ENCODE measurements around the gene SAP25.
"Not testable (repeated sequence)": the region's sequence is repeated elsewhere in the genome, so short reads cannot be mapped to it uniquely, and the experiment has no call there.

DNA sequence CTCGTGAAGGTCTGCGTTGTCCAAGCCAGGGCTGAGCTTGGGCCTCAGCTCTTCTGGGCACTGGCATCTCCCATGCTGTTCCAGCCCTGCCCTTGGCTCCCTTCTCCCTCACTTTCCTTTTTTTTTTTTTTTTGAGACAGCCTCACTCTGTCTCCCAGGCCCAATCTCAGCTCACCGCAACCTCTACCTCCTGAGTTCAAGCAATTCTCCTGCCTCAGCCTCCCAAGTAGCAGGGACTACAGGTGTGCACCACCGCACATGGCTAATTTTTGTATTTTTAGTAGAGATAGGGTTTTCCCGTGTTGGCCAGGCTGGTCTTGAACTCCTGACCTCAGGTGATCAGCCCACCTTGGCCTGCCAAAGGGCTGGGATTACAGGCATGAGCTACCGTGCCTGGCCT, 9.3 kb downstream of the SAP25 start:
- TF ChIP-seq, protein P1, sequence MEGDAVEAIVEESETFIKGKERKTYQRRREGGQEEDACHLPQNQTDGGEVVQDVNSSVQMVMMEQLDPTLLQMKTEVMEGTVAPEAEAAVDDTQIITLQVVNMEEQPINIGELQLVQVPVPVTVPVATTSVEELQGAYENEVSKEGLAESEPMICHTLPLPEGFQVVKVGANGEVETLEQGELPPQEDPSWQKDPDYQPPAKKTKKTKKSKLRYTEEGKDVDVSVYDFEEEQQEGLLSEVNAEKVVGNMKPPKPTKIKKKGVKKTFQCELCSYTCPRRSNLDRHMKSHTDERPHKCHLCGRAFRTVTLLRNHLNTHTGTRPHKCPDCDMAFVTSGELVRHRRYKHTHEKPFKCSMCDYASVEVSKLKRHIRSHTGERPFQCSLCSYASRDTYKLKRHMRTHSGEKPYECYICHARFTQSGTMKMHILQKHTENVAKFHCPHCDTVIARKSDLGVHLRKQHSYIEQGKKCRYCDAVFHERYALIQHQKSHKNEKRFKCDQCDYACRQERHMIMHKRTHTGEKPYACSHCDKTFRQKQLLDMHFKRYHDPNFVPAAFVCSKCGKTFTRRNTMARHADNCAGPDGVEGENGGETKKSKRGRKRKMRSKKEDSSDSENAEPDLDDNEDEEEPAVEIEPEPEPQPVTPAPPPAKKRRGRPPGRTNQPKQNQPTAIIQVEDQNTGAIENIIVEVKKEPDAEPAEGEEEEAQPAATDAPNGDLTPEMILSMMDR (IDR thresholded peaks at IDR 0.05) = not testable (repeated sequence)
- TF ChIP-seq EZH2 (IDR thresholded peaks at IDR 0.05; ENCODE audit: borderline replicate concordance, insufficient read depth, low read depth, low read length, poor library complexity, severe bottlenecking) = not testable (repeated sequence)
